ENCODE data around the gene PGBD1.
"Not testable (repeated sequence)": the region's sequence is repeated elsewhere in the genome, so short reads cannot be mapped to it uniquely, and the experiment has no call there.

PGBD1 gene

DNA sequence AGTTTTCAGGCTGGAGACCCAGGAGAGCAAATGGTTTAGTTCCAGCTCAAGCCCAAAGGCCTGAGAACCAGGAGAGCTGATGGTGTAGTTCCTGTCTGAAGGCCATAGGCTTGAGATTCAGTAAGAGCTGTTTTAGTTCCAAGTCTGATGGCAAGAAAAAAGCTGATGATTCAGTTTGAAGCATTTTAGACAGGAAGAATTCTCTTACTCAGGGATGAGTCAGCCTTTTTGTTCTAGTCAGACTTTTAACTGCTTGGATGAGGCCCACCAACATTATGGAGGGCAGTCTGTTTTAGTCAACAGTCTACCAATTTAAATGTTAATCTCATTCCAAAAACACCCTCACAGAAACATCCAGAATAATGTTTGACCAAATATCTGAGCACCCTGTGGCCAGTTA lies 11.9 kb upstream of the PGBD1 start:
- DNase-seq = no peak

DNA sequence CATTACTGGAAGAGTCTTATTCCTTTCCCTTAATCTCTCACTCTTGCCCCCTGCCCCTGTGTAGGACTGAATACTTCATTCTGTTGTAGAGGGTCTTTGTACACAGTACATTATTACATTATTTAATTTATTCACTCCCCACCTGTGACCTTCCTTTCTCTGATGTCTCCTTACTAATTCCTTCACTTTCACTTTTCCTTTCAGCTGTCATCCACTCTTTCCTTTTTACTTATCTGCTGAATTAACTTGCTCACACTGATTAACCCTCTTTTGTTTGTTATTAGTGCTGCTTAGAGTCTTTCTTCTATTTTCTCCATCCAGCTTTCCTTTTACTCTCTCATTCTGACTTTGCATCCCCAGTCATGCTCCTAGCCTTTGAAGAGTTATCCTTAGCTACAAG lies 6.5 kb upstream of the PGBD1 start:
- DNase-seq = no peak

DNA sequence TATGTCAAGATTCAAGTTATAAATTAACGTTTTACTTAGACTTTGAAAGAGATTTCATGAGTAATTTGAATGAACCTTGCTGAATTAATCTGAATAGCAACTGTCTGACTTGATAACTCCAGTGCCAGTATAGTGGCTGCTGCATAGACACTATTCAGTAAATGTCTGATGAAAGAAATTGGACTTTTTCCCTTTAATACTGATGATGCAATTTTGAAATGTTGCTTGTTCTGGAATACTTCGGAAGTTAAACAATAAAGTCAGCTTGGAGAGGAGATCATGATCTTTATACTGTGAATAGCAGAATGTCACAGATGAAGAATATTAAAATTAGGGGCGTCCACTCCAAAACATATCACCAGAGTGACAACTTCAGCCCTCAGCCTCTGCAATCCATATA lies 3.6 kb upstream of the PGBD1 start:
- no peak for DNase-seq

DNA sequence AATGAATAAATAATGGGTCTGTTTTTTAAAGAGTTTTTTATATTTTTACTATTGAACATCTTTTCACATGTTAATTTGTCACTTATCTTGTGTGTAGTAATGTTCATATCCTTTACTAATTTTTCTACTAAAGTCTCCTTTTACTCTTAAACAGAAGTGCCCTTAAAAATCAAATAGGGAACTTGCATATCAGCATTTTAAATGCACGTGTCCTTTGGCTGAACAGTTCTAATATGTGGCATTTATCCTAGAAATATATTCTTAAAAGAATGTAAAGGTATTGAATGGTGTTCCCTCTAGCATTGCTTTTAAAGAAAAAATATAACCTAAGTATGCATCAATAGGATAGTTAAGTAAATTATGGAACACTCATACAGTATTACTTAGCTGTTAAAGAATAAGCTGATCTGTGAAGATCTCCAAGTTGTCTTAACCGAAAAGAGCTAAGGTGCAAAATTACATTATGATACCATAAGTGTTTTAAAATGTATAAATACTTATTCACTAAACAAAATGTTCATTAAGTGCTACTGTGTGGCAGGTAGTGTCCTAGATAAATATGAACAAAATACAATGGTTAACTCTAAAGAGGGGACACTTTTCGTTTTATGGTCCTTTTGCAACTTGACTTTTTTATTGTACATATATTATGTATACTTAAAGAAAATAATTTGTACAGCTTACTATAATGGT lies 631 bp upstream of the PGBD1 start:
- DNase-seq = no peak

DNA sequence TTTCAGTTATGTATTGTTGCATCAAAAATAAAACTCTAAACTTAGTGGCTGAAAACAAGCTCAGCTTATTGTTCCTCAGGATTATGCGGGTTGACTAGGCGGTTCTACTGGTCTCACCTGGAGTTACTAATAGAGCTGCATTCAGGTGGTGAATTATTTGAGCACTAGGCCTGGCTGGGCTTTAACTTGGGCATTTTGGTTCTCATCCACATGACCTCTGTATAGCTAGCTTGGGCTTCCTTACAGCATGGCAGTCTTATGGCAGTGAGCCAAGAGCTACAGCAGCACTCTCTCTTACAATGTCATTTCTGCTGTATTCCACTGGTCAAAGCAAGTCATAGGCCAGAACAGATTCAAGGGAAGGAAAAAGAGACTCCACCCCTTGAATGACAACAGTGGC lies 1.6 kb downstream of the PGBD1 start:
- DNase-seq = no peak

DNA sequence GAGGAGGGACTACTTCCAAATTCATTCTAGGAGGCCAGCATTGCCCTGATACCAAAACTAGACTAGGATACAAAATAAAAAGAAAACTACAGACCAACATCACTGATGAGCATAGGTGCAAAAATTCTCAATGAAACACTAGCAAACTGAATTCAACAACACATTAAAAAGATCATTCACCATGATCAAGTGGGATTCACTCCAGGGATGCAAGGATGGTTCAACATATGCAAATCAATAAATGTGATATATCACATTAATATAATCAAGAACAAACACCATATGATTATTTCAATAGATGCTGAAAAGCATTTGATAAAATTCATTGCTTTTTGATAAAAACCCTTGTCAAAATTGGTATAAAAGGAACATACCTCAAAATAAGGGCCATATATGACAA lies 10.2 kb downstream of the PGBD1 start:
- no peak for DNase-seq

DNA sequence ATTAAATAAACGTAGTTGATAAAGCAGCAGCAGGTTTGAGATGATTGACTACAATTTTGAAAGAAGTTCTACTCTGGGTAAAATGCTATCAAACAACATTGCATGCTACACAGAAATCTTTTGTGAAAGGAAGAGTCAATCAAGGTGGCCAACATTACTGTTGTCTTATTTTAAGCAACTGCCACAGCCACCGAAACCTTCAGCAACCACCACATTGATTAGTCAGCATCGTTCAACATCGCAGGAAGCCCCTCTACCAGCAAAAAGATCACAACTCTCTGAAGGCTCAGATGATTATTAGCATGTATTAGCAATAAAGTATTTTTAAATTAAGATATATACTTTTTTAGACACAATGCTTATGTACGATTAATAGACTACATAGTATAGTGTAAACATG lies 14.0 kb downstream of the PGBD1 start:
- no peak for DNase-seq

DNA sequence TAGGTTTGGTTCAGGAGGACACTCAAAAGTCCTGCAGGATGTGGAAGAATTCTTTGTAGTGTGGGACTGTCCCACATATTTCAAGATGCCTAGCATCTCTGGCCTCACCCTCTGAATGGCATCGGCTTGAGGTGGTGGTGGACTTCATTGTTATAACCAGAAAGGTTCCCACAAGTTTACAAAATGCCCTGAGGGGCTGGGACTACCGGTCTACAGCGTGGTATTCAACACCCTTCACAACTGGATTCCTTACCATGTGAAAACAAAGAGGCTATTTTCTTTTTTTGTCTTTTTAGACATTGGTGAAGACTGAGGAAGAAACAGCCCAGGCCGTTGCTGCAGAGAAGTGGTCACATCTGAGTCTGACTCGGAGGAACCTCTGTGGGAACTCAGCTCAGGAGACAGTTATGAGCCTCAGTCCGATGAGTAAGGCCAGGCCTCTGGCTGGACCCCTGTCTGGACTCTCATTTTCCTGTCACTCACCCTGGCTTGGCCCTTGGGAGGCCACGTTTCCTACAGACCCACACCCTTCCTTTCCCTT lies 15.2 kb downstream of the PGBD1 start:
- no peak for DNase-seq

DNA sequence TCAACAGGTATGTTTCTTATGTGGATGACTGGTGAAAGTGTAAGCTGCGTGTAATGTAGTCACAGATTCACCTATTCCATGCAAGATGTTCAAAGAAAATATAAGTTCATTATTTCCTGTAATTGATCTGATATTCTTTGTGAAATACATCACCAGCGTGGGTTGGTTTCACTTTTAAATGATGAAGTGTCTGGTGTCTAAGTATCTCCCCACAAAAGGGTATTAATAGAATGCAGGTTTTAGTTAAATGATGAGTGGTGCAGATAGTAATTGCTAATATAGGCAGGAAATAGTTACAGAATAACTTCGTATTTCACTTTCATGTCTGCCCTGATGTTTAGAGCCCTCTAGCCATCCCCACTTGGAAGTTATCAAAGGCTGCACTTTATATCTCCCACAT lies 22.2 kb downstream of the PGBD1 start:
- no peak for DNase-seq

DNA sequence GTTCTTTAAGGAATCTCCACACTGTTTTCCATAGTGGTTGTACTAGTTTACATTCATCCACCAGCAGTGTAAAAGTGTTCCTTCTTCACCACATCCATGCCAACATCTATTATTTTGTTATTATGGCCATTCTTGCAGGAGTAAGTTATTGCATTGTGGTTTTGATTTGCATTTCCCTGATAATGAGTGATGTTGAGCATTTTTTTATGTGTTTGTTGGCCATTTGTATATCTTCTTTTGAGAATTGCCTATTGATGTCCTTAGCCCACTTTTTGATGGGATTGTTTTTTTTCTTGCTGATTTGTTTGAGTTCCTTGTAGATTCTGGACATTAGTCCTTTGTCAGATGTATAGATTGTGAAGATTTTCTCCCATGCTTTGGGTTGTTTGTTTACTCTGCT lies 25.0 kb downstream of the PGBD1 start:
- not testable (repeated sequence) for DNase-seq

DNA sequence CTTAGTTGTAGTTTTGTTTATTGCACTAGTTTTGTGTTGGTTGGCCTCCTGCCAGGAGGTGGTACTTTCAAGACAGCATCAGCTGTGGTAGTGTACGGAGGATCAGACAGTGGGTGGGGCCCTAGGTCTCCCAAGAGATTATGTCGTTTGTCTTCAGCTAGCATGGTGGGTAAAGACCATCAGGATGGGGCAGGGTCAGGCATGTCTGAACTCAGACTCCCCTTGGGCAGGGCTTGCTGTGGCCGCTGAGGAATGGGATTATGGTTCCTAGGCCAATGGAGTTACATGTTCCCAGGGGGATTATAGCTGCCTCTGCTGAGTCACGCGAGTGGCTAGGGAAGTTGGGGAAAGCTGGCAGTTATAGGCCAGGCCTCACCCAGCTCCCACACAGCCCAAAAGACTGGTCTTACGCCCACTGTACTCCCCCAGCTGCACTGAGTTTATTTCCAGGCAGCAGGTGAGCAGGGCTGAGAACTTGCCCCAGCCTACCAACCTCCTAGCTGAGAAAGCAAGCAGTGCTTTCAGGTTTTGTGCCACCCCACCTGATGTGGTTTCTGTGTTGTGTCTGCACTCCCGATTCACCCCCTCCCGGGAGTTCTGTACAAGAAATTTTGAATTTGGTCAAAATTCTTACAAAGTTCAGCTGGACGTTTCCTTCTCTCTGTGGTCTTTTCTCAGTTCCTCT lies 29.9 kb downstream of the PGBD1 start:
- DNase-seq = no peak

DNA sequence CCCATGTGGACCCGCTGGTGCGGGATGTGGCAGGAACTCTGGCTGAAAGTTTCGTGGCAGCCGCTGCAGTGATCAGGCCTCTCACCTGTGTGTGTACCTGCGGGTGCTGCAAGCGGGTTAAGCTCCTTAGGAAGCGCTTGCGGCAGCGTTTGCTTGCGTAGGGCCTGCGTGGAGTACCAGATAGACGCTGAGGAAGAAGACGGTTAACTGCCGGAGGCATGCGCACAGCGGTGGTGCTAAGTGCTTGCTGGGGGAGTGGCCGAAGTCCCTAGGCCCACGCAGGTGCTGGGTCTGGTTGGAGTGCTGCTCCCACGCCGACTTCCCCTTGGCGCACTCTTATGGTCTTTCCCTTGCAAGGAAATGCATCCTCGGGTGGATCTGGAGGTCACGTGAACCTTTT lies 31.6 kb downstream of the PGBD1 start:
- no peak for DNase-seq

DNA sequence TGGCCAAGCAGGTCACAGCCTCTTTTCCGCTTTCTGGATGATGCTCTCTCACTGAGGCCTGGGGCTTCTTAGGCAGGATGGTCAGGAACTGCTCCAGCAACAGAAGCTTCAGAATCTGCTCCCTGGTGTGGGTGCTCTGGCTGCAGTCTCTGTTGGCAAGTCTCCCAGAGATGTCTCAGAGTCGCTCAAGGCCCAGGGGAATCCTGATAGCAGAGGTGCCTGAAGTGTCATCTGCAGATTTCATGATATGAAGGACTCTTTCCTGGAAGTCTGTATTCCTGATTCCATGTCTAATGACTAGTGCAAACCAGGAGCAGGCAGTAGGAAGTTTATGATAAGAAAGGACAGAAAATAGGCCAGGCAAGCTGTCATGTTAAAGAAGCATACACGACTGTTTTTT lies 34.3 kb downstream of the PGBD1 start:
- no peak for DNase-seq

DNA sequence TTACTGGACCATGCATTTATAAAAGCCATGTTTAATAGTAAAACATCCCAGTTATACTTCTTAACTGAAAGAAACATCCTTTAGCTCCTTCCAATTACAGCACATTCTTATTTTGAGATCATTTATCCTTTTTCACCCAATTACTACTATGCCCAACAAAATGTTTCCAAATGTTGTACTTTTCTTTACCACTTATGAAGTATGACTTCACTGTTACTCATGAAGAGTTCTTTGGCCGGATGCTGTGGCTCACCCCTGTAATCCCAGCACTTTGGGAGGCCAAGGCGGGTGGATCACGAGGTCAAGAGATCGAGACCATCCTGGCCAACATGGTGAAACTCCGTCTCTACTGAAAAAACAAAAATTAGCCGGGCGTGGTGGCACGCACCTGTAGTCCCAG lies 36.5 kb downstream of the PGBD1 start:
- DNase-seq = not testable (repeated sequence)

DNA sequence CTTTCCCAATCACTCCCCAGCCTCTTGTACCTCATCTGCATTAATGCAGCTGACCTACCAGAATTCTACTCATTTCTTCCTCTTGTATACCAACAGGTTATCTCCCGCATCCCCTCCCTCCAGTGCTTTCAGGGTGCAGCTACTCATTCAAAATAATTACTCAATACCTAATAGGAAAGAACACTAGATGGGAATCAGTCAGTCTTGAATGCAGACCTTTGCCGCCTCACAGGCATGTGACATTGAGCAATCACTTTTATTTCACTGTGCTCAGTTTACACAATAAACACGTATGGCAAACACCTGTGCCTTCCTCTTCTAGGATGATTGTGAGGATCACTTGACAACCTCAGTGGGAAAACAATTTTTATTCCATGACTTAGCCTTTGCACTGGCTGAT lies 41.3 kb downstream of the PGBD1 start:
- DNase-seq = no peak

DNA sequence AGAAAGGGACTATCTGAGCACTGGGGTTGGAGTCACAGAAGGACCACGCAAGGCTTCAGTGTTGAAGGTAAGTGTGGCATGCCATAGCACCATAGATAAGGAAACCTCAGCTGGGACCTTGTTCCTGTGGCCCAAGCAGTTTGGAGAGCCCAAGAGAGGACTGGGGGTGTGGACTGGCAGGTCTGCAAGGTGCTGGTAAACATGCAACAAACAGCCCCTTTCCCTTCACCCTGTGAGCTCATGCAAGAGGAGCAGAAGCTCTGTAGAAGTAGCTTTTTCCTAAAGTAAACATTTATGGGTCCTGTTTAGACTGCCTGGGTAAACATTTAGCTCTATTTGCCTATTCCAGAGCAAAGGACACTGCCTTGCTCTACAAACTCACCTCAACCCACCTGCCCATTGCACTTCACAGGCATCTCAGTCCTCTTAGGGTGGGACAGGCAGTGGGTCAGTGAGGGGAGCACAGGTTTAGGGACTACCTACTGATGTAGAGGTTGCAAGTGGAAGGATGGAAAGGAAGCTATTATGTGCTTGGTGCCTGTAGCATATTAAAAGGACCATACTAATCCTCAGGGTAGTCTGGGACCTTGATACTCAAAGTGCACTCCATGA lies 42.5 kb downstream of the PGBD1 start:
- DNase-seq = no peak

DNA sequence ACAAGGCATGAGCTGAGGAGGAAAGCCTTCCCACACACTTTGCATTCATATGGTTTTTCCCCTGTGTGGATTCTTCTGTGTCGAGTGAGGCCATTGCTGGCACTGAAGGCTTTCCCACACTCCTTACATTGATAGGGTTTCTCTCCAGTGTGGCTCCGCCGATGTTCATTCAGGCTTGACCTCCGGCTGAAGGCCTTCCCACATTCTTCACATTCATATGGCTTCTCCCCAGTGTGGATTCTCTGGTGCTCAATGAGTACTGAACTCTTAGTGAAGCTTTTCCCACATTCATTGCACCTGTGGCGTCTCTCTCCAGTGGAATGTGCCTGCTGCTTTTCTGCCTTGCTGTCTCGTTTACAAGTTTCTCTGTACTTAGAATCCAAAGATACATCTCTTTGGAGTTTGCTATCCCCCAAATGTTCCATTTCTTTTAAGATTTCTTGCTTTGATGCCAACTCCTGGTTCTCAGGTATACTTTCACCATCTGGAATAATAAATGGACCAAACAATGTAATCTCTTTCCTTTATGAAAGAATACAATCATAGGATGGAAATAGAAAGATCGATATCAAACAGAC lies 45.1 kb downstream of the PGBD1 start:
- DNase-seq = no peak

DNA sequence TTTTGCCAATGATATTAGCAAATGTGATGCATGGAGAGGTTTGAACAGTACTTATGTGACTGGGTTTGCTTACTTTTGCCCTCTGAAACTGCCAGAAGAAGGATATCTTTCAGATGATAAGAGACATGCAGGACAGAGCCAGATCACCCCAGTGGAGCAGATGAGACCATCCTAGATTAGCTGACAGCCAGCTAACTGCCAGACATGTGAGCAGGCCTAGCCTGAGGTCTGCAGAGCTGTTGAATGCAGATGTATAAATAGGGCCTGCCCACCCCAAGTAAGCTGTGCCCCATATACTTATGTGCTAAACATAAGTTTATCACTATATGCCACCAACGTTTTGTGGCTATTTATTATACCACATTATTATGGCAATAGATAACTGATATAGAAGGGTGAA lies 48.7 kb downstream of the PGBD1 start:
- no peak for DNase-seq

DNA sequence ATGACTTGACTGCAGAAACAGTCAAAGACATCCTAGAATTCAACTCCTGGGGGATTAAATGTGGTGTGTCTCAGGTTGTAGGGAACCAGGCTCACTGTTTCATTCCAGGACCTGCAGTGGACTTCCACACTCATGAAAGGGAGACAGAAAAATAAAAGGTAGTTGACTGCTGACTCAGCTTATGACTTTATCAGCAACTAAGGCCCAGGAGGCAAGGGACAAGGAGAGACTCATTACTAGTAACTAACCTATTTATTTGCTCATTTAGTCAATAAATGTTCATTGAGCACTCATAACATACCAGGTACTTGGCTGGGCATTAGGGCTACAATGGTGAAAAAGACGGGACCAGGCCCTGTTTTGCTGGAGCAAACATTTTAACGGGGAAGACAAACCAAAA lies 51.7 kb downstream of the PGBD1 start:
- no peak for DNase-seq

DNA sequence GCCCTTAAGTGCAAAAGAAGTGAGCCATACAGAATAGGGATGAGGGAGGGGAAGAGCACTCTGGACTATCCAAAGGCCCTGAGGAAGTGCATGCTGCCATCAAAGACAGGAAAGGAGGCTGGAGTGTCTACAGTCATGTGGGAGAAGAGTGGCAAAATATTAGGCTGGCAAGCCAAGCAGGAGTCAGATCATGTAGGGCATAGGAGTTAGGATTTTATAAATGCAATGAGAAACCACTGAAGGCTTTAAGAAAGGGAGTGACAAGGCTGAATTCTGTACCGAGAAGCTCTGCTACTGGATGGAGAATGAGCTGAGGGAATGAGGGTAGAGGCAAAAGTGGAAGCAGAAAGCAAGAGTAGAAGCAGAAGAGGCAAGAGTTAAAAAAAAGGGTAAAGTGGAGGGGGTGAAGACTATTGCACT lies 52.2 kb downstream of the PGBD1 start:
- DNase-seq = no peak

DNA sequence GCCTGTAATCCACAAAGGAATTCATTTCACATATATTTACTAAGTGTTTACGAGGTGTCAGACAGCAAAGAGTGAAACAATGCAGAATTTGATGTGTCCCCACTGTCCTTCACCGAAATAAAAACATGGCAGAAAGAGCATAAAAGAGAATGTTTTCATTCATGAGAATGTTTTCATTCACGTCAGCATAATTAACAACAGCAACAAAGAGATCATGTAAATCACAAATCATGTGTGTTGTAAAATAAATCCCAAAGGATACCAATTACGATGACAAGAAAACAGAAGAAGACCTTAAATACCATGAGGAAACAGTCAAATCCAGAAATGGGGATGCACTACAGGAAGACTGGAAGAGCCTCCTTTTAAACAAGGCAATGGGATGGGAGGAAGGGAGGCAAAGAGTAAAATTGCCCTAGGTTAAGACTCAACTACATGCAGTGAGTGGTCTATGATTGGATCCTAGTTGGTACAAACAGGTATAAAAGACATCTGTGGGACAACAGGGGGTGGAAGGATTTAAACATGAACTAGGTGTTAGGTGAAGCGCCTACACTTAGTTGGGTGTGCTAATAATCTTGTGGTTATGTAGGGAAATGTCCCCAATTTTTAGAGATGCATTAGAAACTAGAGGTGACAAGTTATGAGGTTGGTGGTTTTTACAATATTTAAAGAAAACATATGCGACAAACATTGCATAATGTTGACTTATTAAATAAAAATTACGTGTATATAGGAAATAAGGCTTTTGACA lies 53.1 kb downstream of the PGBD1 start:
- no peak for DNase-seq

DNA sequence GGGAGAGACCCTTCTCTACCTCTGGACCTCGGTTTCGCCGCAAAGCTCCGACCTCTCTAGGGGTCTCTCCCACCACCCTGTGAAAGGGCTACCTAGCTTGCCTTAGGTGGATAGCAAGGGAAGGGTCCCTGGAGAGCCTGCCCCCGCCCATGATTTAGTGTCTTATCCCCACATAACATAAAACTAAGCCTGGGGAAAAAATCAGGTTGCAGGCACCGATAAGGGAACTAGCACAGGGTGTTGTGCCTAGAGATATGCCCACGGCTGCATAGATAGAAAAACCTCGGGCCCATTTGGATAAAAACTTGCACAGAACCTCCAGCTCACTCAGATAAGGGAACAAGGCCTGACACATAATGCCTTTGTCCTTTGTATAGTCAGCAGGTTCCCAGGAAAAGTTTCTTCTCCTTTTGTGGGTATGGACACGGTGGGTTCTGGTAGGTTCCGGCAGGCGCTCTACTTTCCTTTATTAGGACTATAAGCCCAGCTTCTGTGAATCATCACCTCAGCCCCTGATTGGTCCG lies 53.7 kb downstream of the PGBD1 start:
- no peak for DNase-seq

All from activated CD4-positive, alpha-beta T cell treated with anti-CD3 and anti-CD28 coated beads for 48 hours (primary cell).